Measurements from ENCODE around the gene BAHCC1.

The BAHCC1 gene

GRCh38 chr17:81463506-81463905 lies 68.2 kb downstream of the BAHCC1 start:
- no peak overlapping the region for H3K4me3 ChIP-seq (ENCODE audit: low read depth, low read length)
- TF ChIP-seq CTCF (IDR thresholded peaks at IDR 0.05; ENCODE audit: borderline replicate concordance, insufficient read depth, low read depth, low read length) = no peak

GRCh38 chr17:81464586-81464985 lies 69.3 kb downstream of the BAHCC1 start:
- TF ChIP-seq CTCF (IDR thresholded peaks at IDR 0.05; ENCODE audit: borderline replicate concordance, insufficient read depth, low read depth, low read length) = no peak
- no peak overlapping the region for H3K4me3 ChIP-seq (ENCODE audit: low read depth, low read length)

- TF ChIP-seq CTCF (IDR thresholded peaks at IDR 0.05; ENCODE audit: borderline replicate concordance, insufficient read depth, low read depth, low read length) = no peak
- H3K4me3 ChIP-seq (ENCODE audit: low read depth, low read length) = no peak overlapping the region
These were observed 70.7 kb downstream of the BAHCC1 start for GRCh38 chr17:81465910-81466309.

GRCh38 chr17:81466564-81467472 lies 71.6 kb downstream of the BAHCC1 start:
- no peak for TF ChIP-seq CTCF (IDR thresholded peaks at IDR 0.05; ENCODE audit: borderline replicate concordance, insufficient read depth, low read depth, low read length)
- H3K4me3 ChIP-seq (ENCODE audit: low read depth, low read length) = no peak overlapping the region

GRCh38 chr17:81468111-81468769 lies 73.0 kb downstream of the BAHCC1 start:
- no peak for TF ChIP-seq CTCF (IDR thresholded peaks at IDR 0.05; ENCODE audit: borderline replicate concordance, insufficient read depth, low read depth, low read length)
- no peak overlapping the region for H3K4me3 ChIP-seq (ENCODE audit: low read depth, low read length)

- TF ChIP-seq CTCF (IDR thresholded peaks at IDR 0.05; ENCODE audit: borderline replicate concordance, insufficient read depth, low read depth, low read length) = no peak
- no peak overlapping the region for H3K4me3 ChIP-seq (ENCODE audit: low read depth, low read length)
These were observed 73.5 kb downstream of the BAHCC1 start for GRCh38 chr17:81468770-81469121.

- TF ChIP-seq CTCF (IDR thresholded peaks at IDR 0.05; ENCODE audit: borderline replicate concordance, insufficient read depth, low read depth, low read length) = no peak
These were observed 74.0 kb downstream of the BAHCC1 start for GRCh38 chr17:81469266-81469665.

More at GRCh38 chr17:81469266-81469665, 74.0 kb downstream of the BAHCC1 start:
- no peak overlapping the region for H3K4me3 ChIP-seq (ENCODE audit: low read depth, low read length)
